Measurements from ENCODE around the gene ZNF536.

DNA sequence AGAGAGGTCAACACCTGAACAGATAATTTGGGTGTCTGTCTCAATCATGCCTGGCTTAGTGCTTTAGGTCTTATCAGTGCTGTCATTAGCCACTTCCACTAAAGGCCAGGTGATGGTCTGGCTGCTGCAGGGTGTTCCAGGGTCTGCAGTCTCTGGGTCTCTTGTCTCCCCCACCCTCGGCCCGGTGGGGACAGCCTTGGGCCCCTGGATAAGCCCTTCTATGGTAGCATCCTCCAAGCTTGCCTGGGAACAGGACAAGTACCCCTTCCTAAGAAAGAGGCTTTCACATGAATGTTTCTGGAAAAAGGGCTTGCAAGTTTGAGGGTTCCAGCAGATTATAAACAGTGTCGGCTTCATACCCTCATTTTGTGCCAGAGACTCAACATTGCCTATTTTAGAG lies 29.3 kb upstream of the ZNF536 start:
- no peak for TF ChIP-seq POLR2AphosphoS5 (IDR thresholded peaks at IDR 0.05; ENCODE audit: low read depth, low read length)
- TF ChIP-seq, protein P1, sequence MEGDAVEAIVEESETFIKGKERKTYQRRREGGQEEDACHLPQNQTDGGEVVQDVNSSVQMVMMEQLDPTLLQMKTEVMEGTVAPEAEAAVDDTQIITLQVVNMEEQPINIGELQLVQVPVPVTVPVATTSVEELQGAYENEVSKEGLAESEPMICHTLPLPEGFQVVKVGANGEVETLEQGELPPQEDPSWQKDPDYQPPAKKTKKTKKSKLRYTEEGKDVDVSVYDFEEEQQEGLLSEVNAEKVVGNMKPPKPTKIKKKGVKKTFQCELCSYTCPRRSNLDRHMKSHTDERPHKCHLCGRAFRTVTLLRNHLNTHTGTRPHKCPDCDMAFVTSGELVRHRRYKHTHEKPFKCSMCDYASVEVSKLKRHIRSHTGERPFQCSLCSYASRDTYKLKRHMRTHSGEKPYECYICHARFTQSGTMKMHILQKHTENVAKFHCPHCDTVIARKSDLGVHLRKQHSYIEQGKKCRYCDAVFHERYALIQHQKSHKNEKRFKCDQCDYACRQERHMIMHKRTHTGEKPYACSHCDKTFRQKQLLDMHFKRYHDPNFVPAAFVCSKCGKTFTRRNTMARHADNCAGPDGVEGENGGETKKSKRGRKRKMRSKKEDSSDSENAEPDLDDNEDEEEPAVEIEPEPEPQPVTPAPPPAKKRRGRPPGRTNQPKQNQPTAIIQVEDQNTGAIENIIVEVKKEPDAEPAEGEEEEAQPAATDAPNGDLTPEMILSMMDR (IDR thresholded peaks at IDR 0.05): no peak
